ENCODE measurements around the gene MRPL1.
"Not testable (repeated sequence)": the region's sequence is repeated elsewhere in the genome, so short reads cannot be mapped to it uniquely, and the experiment has no call there.

The MRPL1 gene

GRCh38 chr4:77922158-77923094, 59.8 kb downstream of the MRPL1 start:
- Histone ChIP-seq H3K27ac (ENCODE audit: low read length) (no peak overlapping the region), H3K4me3 (ENCODE audit: low read length) (no peak overlapping the region), H3K9ac (ENCODE audit: low read depth, low read length) (no peak overlapping the region), H3K4me1 (ENCODE audit: insufficient read depth, low read length) (peaks cover 4% of the 10 kb centered on the region; the same call in 1 of the 2 replicates), H3K9me3 (ENCODE audit: insufficient read depth, low read depth, low read length) (no peaks in the 10 kb centered on the region; the same call in 1 of the 2 replicates), H3K27me3 (ENCODE audit: insufficient read depth, low read length) (no peaks in the 10 kb centered on the region), H3K36me3 (ENCODE audit: insufficient read depth, low read depth, low read length) (peaks cover 4% of the 10 kb centered on the region)

DNA sequence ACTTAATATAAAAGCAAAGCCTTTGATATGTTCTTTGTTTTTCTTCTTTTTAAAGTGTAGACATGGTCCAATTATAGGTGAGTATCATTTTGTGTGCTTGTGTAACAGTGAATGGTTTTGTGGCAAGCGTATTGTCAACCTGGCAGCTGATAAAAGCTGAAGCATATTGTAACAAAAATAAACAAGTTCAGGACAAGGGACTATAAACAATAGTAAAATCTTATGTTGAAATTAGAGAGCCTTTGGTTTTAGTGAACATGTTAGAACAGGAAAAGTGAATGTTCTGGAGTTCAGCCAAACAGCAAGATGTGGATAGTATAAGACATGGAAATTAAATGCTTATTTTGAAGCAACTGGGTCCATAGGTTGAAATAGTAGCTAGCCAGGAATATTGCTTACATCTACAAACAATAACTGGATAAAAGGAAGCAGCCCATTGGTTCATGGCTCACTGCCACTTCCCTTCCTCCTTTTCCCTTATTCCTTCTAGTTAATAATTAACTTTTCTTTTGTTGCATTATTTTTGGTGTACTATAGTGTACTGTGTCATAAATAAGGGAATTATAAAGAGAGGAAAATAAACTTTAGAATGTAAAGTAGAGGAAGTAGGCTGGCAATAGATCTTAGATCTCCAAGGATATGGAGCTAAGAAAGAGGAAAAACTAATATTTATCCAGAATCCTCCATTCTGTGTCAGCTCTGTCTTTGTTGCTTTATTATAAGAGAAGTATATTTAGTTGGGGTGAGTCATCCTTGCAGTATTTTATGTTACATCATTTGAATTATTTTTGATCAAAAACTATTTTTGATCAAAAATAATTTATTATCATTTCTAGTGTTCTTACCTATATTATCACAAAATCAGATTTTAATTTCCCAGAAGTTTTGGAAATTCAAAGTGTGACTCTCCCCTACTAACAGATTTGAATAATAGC, 65.6 kb downstream of the MRPL1 start:
- Histone ChIP-seq H3K4me1 (ENCODE audit: insufficient read depth, low read length) (no peaks in the 10 kb centered on the region), H3K9me3 (ENCODE audit: insufficient read depth, low read depth, low read length) (no peaks in the 10 kb centered on the region; the same call in 1 of the 2 replicates), H3K27ac (ENCODE audit: low read length) (no peak overlapping the region), H3K36me3 (ENCODE audit: insufficient read depth, low read depth, low read length) (peaks cover 10% of the 10 kb centered on the region; the same call in 1 of the 2 replicates), H3K27me3 (ENCODE audit: insufficient read depth, low read length) (no peaks in the 10 kb centered on the region), H3K9ac (ENCODE audit: low read depth, low read length) (no peak overlapping the region), H3K4me3 (ENCODE audit: low read length) (no peak overlapping the region)

GRCh38 chr4:77930154-77930639, 67.6 kb downstream of the MRPL1 start:
- no peak overlapping the region for H3K4me3 ChIP-seq (ENCODE audit: low read length)
- no peak overlapping the region for H3K27ac ChIP-seq (ENCODE audit: low read length)
- H3K9ac ChIP-seq (ENCODE audit: low read depth, low read length): no peak overlapping the region
- H3K4me1 ChIP-seq (ENCODE audit: insufficient read depth, low read length): no peaks in the 10 kb centered on the region
- no peaks in the 10 kb centered on the region for H3K9me3 ChIP-seq (ENCODE audit: insufficient read depth, low read depth, low read length)
- H3K36me3 ChIP-seq (ENCODE audit: insufficient read depth, low read depth, low read length): peaks cover 15% of the 10 kb centered on the region; the same call in 1 of the 2 replicates
- no peaks in the 10 kb centered on the region for H3K27me3 ChIP-seq (ENCODE audit: insufficient read depth, low read length)

- Histone ChIP-seq H3K4me3 (ENCODE audit: low read length) (no peak overlapping the region), H3K27ac (ENCODE audit: low read length) (no peak overlapping the region), H3K36me3 (ENCODE audit: insufficient read depth, low read depth, low read length) (peaks cover 15% of the 10 kb centered on the region; the same call in 1 of the 2 replicates), H3K27me3 (ENCODE audit: insufficient read depth, low read length) (no peaks in the 10 kb centered on the region), H3K9me3 (ENCODE audit: insufficient read depth, low read depth, low read length) (no peaks in the 10 kb centered on the region), H3K4me1 (ENCODE audit: insufficient read depth, low read length) (no peaks in the 10 kb centered on the region), H3K9ac (ENCODE audit: low read depth, low read length) (no peak overlapping the region)
Observed at GRCh38 chr4:77930876-77931275, 68.2 kb downstream of the MRPL1 start.

- no peak overlapping the region for H3K27ac ChIP-seq (ENCODE audit: low read length)
- H3K4me1 ChIP-seq (ENCODE audit: insufficient read depth, low read length): no peaks in the 10 kb centered on the region
- H3K36me3 ChIP-seq (ENCODE audit: insufficient read depth, low read depth, low read length): peaks cover 15% of the 10 kb centered on the region; the same call in 1 of the 2 replicates
- no peaks in the 10 kb centered on the region for H3K27me3 ChIP-seq (ENCODE audit: insufficient read depth, low read length)
- H3K9me3 ChIP-seq (ENCODE audit: insufficient read depth, low read depth, low read length): no peaks in the 10 kb centered on the region
- H3K4me3 ChIP-seq (ENCODE audit: low read length): no peak overlapping the region
- no peak overlapping the region for H3K9ac ChIP-seq (ENCODE audit: low read depth, low read length)
Observed at GRCh38 chr4:77931452-77932135, 69.0 kb downstream of the MRPL1 start.

DNA sequence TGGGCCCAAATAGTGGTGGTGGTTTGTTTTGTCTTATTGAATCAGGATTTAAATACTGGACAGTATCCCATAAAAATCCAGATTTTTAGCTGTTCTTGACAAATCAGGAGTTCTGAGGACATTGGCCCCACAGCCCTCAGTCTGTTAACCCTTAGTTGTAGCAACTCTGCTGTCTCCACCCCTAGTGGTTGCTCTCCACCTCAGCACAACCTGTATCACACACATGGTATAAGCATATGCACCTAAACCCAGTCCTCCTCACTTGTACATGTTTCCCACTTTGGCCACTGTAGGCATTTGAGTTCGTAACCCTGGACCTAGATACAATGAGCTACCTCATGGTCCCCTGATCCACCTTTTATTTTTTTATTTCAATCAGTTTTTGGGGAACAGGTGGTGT, 75.9 kb downstream of the MRPL1 start:
- H3K27ac ChIP-seq (ENCODE audit: low read length): no peak overlapping the region
- H3K4me1 ChIP-seq (ENCODE audit: insufficient read depth, low read length): no peaks in the 10 kb centered on the region
- H3K9ac ChIP-seq (ENCODE audit: low read depth, low read length): no peak overlapping the region
- H3K36me3 ChIP-seq (ENCODE audit: insufficient read depth, low read depth, low read length): peaks cover 4% of the 10 kb centered on the region
- no peak overlapping the region for H3K4me3 ChIP-seq (ENCODE audit: low read length)
- H3K27me3 ChIP-seq (ENCODE audit: insufficient read depth, low read length): no peaks in the 10 kb centered on the region
- H3K9me3 ChIP-seq (ENCODE audit: insufficient read depth, low read depth, low read length): no peaks in the 10 kb centered on the region

DNA sequence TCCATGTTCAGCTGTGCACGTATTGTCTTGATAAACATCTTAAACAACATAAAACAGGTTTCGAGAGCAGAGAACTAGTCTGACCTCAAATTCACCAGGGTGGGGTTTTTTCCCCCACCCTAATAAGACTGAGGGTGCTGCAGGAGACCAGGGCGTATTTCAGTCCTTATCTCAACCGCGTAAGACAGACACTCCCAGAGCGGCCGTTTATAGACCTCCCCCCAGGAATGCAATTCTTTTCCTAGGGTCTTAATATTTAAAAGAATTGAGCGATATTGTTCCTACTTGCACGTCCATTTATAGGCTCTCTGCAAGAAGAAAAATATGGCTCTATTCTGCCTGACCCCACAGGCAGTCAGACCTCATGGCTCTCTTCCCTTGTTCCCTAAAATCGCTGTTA, 83.3 kb downstream of the MRPL1 start:
- H3K9ac ChIP-seq (ENCODE audit: low read depth, low read length); H3K9me3 ChIP-seq (ENCODE audit: insufficient read depth, low read depth, low read length); H3K27ac ChIP-seq (ENCODE audit: low read length); H3K4me3 ChIP-seq (ENCODE audit: low read length); H3K27me3 ChIP-seq (ENCODE audit: insufficient read depth, low read length); H3K4me1 ChIP-seq (ENCODE audit: insufficient read depth, low read length): not testable (repeated sequence)
- peaks cover 12% of the 10 kb centered on the region; the same call in 1 of the 2 replicates for H3K36me3 ChIP-seq (ENCODE audit: insufficient read depth, low read depth, low read length)

GRCh38 chr4:77950203-77950602, 87.6 kb downstream of the MRPL1 start:
- no peaks in the 10 kb centered on the region; the same call in 1 of the 2 replicates for H3K9me3 ChIP-seq (ENCODE audit: insufficient read depth, low read depth, low read length)
- H3K27me3 ChIP-seq (ENCODE audit: insufficient read depth, low read length): no peaks in the 10 kb centered on the region
- no peak overlapping the region for H3K4me3 ChIP-seq (ENCODE audit: low read length)
- no peak overlapping the region for H3K27ac ChIP-seq (ENCODE audit: low read length)
- H3K4me1 ChIP-seq (ENCODE audit: insufficient read depth, low read length): no peaks in the 10 kb centered on the region
- peaks cover 34% of the 10 kb centered on the region for H3K36me3 ChIP-seq (ENCODE audit: insufficient read depth, low read depth, low read length)
- no peak overlapping the region for H3K9ac ChIP-seq (ENCODE audit: low read depth, low read length)

DNA sequence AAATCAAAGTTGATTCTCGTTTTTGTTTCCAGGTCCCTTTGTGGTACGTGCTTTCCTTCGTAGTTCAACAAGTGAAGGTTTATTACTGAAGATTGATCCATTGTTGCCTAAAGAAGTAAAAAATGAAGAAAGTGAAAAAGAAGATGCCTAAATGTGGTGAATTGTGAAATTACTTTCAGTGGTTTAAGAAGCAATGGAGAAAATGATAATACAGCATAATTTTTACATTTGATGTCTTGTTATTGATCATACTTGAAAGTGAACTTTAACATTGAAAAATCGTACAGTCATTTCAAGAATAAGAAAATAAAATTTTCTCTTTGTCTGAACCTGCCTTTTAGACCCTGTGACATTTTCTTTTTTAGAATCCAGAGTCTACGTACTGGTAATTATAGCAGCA, 89.8 kb downstream of the MRPL1 start:
- no peak overlapping the region for H3K27ac ChIP-seq (ENCODE audit: low read length)
- H3K4me3 ChIP-seq (ENCODE audit: low read length): no peak overlapping the region
- no peaks in the 10 kb centered on the region for H3K4me1 ChIP-seq (ENCODE audit: insufficient read depth, low read length)
- no peaks in the 10 kb centered on the region for H3K27me3 ChIP-seq (ENCODE audit: insufficient read depth, low read length)
- H3K9me3 ChIP-seq (ENCODE audit: insufficient read depth, low read depth, low read length): no peaks in the 10 kb centered on the region
- H3K36me3 ChIP-seq (ENCODE audit: insufficient read depth, low read depth, low read length): peaks cover 33% of the 10 kb centered on the region
- H3K9ac ChIP-seq (ENCODE audit: low read depth, low read length): no peak overlapping the region

DNA sequence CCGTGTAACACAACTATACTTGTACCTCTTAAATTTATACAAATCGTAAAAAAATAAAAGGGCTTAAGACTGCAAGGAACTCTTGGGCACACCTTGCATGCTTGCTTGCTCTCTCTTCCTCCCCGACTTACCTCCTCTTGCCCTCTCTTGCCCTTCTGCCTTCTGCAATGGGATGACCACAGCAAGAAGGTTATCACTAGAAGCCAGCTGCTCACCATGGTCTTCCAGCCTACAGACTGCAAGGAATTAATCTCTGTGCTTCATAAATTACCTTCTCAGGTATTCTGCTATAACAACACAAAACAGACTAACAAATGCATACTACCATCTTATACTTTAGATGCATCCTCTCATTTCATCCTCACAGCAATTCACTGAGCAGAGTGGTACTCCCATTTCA, 92.1 kb downstream of the MRPL1 start:
- Histone ChIP-seq H3K27ac (ENCODE audit: low read length) (no peak overlapping the region), H3K36me3 (ENCODE audit: insufficient read depth, low read depth, low read length) (peaks cover 33% of the 10 kb centered on the region), H3K9me3 (ENCODE audit: insufficient read depth, low read depth, low read length) (no peaks in the 10 kb centered on the region), H3K27me3 (ENCODE audit: insufficient read depth, low read length) (no peaks in the 10 kb centered on the region), H3K9ac (ENCODE audit: low read depth, low read length) (no peak overlapping the region), H3K4me1 (ENCODE audit: insufficient read depth, low read length) (no peaks in the 10 kb centered on the region), H3K4me3 (ENCODE audit: low read length) (no peak overlapping the region)

DNA sequence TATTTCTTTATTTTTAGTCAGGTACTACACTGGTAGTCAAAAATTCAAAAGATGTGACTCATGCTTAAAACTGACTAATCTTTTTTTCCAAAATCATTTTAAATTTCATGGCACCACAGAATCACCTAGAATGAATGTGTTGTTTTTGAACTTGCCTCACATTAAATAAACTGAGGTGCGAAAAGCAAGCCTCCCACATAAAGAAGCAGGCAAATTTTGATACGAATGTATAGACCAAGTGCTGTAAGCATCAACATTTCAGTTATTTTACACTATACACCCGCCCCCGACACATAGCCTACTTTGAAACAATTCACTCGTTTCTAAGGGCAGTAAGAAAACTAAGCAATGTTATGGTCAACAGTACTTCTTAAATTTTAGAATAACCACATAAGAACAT, 94.3 kb downstream of the MRPL1 start:
- H3K4me1 ChIP-seq (ENCODE audit: insufficient read depth, low read length): no peaks in the 10 kb centered on the region
- H3K27ac ChIP-seq (ENCODE audit: low read length): no peak overlapping the region
- H3K36me3 ChIP-seq (ENCODE audit: insufficient read depth, low read depth, low read length): peaks cover 14% of the 10 kb centered on the region
- H3K9me3 ChIP-seq (ENCODE audit: insufficient read depth, low read depth, low read length): no peaks in the 10 kb centered on the region
- no peak overlapping the region for H3K4me3 ChIP-seq (ENCODE audit: low read length)
- no peaks in the 10 kb centered on the region for H3K27me3 ChIP-seq (ENCODE audit: insufficient read depth, low read length)
- no peak overlapping the region for H3K9ac ChIP-seq (ENCODE audit: low read depth, low read length)
